ENCODE measurements around the gene ZKSCAN7. TPM values are rescaled to one million over a fixed set of nuclear protein-coding genes. Genes with fewer than 3 reads are reported as not detected.

Gene ZKSCAN7
- total RNA-seq, 1 donor from 2014 or later: 3.9 TPM

- H3K4me1 ChIP-seq: peaks cover 23% of the 10 kb centered on the region
- peak overlapping the region; percentile 84 for H3K27ac ChIP-seq
- H3K4me3 ChIP-seq: peak overlapping the region; percentile 91
- DNase-seq: no peak
- H3K27me3 ChIP-seq (ENCODE audit: low read depth): no peaks in the 10 kb centered on the region
- no peaks in the 10 kb centered on the region for H3K36me3 ChIP-seq
- TF ChIP-seq, protein P1, sequence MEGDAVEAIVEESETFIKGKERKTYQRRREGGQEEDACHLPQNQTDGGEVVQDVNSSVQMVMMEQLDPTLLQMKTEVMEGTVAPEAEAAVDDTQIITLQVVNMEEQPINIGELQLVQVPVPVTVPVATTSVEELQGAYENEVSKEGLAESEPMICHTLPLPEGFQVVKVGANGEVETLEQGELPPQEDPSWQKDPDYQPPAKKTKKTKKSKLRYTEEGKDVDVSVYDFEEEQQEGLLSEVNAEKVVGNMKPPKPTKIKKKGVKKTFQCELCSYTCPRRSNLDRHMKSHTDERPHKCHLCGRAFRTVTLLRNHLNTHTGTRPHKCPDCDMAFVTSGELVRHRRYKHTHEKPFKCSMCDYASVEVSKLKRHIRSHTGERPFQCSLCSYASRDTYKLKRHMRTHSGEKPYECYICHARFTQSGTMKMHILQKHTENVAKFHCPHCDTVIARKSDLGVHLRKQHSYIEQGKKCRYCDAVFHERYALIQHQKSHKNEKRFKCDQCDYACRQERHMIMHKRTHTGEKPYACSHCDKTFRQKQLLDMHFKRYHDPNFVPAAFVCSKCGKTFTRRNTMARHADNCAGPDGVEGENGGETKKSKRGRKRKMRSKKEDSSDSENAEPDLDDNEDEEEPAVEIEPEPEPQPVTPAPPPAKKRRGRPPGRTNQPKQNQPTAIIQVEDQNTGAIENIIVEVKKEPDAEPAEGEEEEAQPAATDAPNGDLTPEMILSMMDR (IDR thresholded peaks at IDR 0.05): no peak
- no peak for ATAC-seq
- intact Hi-C loops (cut with DNase I): no loop called here
- H3K9me3 ChIP-seq: no peaks in the 10 kb centered on the region
These were observed 43.8 kb upstream of the ZKSCAN7 start for GRCh38 chr3:44511238-44511566.

DNA sequence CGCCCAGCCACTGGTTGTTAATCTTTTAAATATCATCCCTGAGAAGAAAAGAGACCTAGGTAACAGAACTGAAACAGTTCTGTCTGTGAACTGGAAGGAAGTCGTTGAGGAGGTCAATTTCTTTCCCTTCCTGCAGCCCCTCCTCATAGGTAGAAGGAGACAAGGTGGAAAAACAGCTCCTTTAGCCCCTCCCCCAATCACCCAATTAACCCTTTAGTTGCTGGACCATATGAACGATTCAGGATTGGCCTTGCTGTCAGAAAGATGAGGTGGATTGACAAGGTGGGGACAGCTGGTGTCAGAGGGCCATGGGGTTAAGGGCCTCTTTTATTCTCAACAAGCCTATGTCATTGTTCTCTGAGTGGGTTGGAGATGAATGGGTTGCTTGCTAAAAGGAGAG, 41.5 kb upstream of the ZKSCAN7 start:
- H3K9me3 ChIP-seq: no peaks in the 10 kb centered on the region
- H3K4me1 ChIP-seq: peaks cover 19% of the 10 kb centered on the region
- no peak for DNase-seq
- TF ChIP-seq, protein P1 (IDR thresholded peaks at IDR 0.05): no peak
- intact Hi-C loops (cut with DNase I): no loop called here
- ATAC-seq: no peak
- H3K4me3 ChIP-seq: no peak overlapping the region
- H3K36me3 ChIP-seq: no peaks in the 10 kb centered on the region
- H3K27ac ChIP-seq: no peak overlapping the region
- no peaks in the 10 kb centered on the region for H3K27me3 ChIP-seq (ENCODE audit: low read depth)

GRCh38 chr3:44516230-44516629, 38.8 kb upstream of the ZKSCAN7 start:
- ATAC-seq: peak; percentile 52 to 68

GRCh38 chr3:44518782-44519156, 36.2 kb upstream of the ZKSCAN7 start:
- DNase-seq: no peak
- TF ChIP-seq, protein P1 (IDR thresholded peaks at IDR 0.05): no peak
- no peaks in the 10 kb centered on the region for H3K4me1 ChIP-seq
- no peak overlapping the region for H3K27ac ChIP-seq
- peaks cover 3% of the 10 kb centered on the region for H3K27me3 ChIP-seq (ENCODE audit: low read depth)
- no peak for ATAC-seq
- intact Hi-C loops (cut with DNase I): no loop called here
- no peaks in the 10 kb centered on the region for H3K36me3 ChIP-seq
- H3K4me3 ChIP-seq: no peak overlapping the region
- H3K9me3 ChIP-seq: no peaks in the 10 kb centered on the region

More at GRCh38 chr3:44516230-44516629, 38.8 kb upstream of the ZKSCAN7 start:
- Histone ChIP-seq H3K4me3 (no peak overlapping the region), H3K36me3 (no peaks in the 10 kb centered on the region), H3K27me3 (ENCODE audit: low read depth) (no peaks in the 10 kb centered on the region), H3K4me1 (peaks cover 5% of the 10 kb centered on the region), H3K27ac (no peak overlapping the region), H3K9me3 (no peaks in the 10 kb centered on the region)
- TF ChIP-seq, protein P1 (IDR thresholded peaks at IDR 0.05): no peak
- no peak for DNase-seq
- intact Hi-C loops (cut with DNase I): no loop called here

GRCh38 chr3:44521721-44522120, 33.3 kb upstream of the ZKSCAN7 start:
- Histone ChIP-seq H3K4me3 (no peak overlapping the region), H3K9me3 (no peaks in the 10 kb centered on the region), H3K4me1 (no peaks in the 10 kb centered on the region), H3K27ac (no peak overlapping the region), H3K27me3 (ENCODE audit: low read depth) (peaks cover 11% of the 10 kb centered on the region), H3K36me3 (no peaks in the 10 kb centered on the region)
- TF ChIP-seq, protein P1 (IDR thresholded peaks at IDR 0.05): no peak
- no peak for ATAC-seq
- intact Hi-C loops (cut with DNase I): no loop called here
- no peak for DNase-seq

- peaks cover 11% of the 10 kb centered on the region for H3K27me3 ChIP-seq (ENCODE audit: low read depth)
- no peak for ATAC-seq
These were observed 32.5 kb upstream of the ZKSCAN7 start for GRCh38 chr3:44522494-44522933.

More at GRCh38 chr3:44522494-44522933, 32.5 kb upstream of the ZKSCAN7 start:
- Histone ChIP-seq H3K4me3 (no peak overlapping the region), H3K36me3 (no peaks in the 10 kb centered on the region), H3K9me3 (no peaks in the 10 kb centered on the region), H3K4me1 (no peaks in the 10 kb centered on the region), H3K27ac (no peak overlapping the region)
- TF ChIP-seq, protein P1 (IDR thresholded peaks at IDR 0.05): no peak
- DNase-seq: no peak
- intact Hi-C loops (cut with DNase I): no loop called here
